Nephron (organoid): ENCODE results near the gene LIPC.

ENCODE experiments used
- H3K27ac Mint-ChIP-seq, 3 experiments: 2 replicates each; pipeline ENCODE4 v1.8.0; 2020; ENCODE audit warnings: mixed read lengths in 3 of 3, mild to moderate bottlenecking in 2 of 3, moderate library complexity in 1 of 3
- H3K27me3 Mint-ChIP-seq: 2 replicates; pipeline ENCODE4 v1.8.0; 2021; ENCODE audit warnings: low read depth, mild to moderate bottlenecking, moderate library complexity, mixed read lengths
- H3K36me3 Mint-ChIP-seq: 2 replicates; pipeline ENCODE4 v1.8.0; 2020; ENCODE audit warnings: low read depth, mixed read lengths
- H3K4me1 Mint-ChIP-seq: 2 replicates; pipeline ENCODE4 v1.8.0; 2020; ENCODE audit warnings: mixed read lengths
- H3K4me3 Mint-ChIP-seq, 3 experiments: 2 replicates each; pipeline ENCODE4 v1.8.0; 2020; ENCODE audit warnings: mild to moderate bottlenecking in 3 of 3, mixed read lengths in 3 of 3, moderate library complexity in 2 of 3
- H3K9me3 Mint-ChIP-seq: 2 replicates; pipeline ENCODE4 v1.8.0; 2020; ENCODE audit warnings: mixed read lengths
- TF ChIP-seq, protein P1 (sequence below), 3 experiments: fragments of 200-600 bp; sonication (generic); IDR thresholded peaks; one replicate each; pipeline ENCODE4 v1.5.0; 2021; ENCODE audit warnings: antibody characterized with exemption in 3 of 3; ENCODE audit not compliant: unreplicated experiment in 3 of 3

The LIPC gene

GRCh38 chr15:58535894-58536293, 104.1 kb downstream of the LIPC start:
- TF ChIP-seq, protein P1, sequence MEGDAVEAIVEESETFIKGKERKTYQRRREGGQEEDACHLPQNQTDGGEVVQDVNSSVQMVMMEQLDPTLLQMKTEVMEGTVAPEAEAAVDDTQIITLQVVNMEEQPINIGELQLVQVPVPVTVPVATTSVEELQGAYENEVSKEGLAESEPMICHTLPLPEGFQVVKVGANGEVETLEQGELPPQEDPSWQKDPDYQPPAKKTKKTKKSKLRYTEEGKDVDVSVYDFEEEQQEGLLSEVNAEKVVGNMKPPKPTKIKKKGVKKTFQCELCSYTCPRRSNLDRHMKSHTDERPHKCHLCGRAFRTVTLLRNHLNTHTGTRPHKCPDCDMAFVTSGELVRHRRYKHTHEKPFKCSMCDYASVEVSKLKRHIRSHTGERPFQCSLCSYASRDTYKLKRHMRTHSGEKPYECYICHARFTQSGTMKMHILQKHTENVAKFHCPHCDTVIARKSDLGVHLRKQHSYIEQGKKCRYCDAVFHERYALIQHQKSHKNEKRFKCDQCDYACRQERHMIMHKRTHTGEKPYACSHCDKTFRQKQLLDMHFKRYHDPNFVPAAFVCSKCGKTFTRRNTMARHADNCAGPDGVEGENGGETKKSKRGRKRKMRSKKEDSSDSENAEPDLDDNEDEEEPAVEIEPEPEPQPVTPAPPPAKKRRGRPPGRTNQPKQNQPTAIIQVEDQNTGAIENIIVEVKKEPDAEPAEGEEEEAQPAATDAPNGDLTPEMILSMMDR (IDR thresholded peaks at IDR 0.05; ENCODE audit: unreplicated experiment in 3 of 3) = no peak
- Mint-ChIP-seq H3K4me1 (peaks cover 24% of the 10 kb centered on the region), H3K36me3 (no peaks in the 10 kb centered on the region), H3K4me3 (no peak overlapping the region), H3K27ac (peak overlapping the region in 2 of 3 experiments; percentile 7 to 9), H3K27me3 (peaks cover 13% of the 10 kb centered on the region), H3K9me3 (no peaks in the 10 kb centered on the region)

DNA sequence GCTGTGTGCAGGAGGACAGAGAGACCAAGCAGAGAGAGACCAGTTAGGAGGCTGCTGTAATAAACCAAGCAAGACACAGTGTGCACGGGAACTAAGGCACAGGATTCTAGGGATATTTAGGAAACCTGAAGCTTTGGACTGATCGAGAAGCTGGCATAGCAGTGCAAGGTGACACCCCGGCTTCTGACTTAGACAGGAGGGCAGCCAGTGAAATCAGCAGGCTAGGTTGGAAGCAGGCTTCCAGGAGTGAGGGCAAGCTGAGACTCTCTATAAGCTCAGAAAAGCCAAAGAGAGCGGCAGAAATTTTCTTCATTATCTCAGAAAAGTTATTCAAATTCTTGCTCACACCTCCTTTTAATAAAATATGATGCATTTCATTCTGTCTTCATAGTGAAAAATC, 104.6 kb downstream of the LIPC start:
- H3K27me3 Mint-ChIP-seq = peaks cover 18% of the 10 kb centered on the region
- H3K36me3 Mint-ChIP-seq = no peaks in the 10 kb centered on the region
- H3K27ac Mint-ChIP-seq = peak overlapping the region in 1 of 3 experiments; percentile 7
- no peak overlapping the region for H3K4me3 Mint-ChIP-seq
- H3K9me3 Mint-ChIP-seq = no peaks in the 10 kb centered on the region
- H3K4me1 Mint-ChIP-seq = peaks cover 24% of the 10 kb centered on the region
- TF ChIP-seq, protein P1 (IDR thresholded peaks at IDR 0.05; ENCODE audit: unreplicated experiment in 3 of 3) = no peak

DNA sequence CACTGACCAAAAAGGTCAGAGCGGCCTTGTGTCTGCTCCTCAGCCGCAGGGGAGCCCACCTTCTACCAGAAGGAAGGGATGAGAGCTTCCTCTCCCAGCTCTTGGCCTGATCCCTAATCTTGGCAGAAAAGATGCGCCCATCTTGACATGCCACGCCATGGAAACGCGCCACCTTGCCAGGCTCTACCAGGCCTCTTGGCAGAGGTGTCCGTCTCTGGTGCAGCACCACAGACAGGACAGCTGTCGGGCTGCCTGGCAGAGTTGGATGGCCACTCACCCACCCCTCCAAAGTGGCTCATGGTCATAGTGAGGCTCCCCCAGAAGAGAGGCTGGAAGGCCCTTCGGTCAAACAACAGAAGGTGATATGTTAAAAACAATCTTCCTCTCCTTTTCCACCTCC, 105.2 kb downstream of the LIPC start:
- TF ChIP-seq, protein P1 (IDR thresholded peaks at IDR 0.05; ENCODE audit: unreplicated experiment in 3 of 3) = no peak
- no peaks in the 10 kb centered on the region for H3K9me3 Mint-ChIP-seq
- H3K27ac Mint-ChIP-seq = no peak overlapping the region
- peaks cover 24% of the 10 kb centered on the region for H3K4me1 Mint-ChIP-seq
- H3K36me3 Mint-ChIP-seq = no peaks in the 10 kb centered on the region
- peaks cover 20% of the 10 kb centered on the region for H3K27me3 Mint-ChIP-seq
- H3K4me3 Mint-ChIP-seq = no peak overlapping the region

- TF ChIP-seq, protein P1 (IDR thresholded peaks at IDR 0.05; ENCODE audit: unreplicated experiment in 3 of 3) = no peak
- H3K9me3 Mint-ChIP-seq = no peaks in the 10 kb centered on the region
- H3K4me3 Mint-ChIP-seq = no peak overlapping the region
- H3K36me3 Mint-ChIP-seq = no peaks in the 10 kb centered on the region
- peaks cover 23% of the 10 kb centered on the region for H3K27me3 Mint-ChIP-seq
- H3K4me1 Mint-ChIP-seq = peaks cover 24% of the 10 kb centered on the region
- H3K27ac Mint-ChIP-seq = no peak overlapping the region
Observed at GRCh38 chr15:58538225-58538727, 106.5 kb downstream of the LIPC start.

DNA sequence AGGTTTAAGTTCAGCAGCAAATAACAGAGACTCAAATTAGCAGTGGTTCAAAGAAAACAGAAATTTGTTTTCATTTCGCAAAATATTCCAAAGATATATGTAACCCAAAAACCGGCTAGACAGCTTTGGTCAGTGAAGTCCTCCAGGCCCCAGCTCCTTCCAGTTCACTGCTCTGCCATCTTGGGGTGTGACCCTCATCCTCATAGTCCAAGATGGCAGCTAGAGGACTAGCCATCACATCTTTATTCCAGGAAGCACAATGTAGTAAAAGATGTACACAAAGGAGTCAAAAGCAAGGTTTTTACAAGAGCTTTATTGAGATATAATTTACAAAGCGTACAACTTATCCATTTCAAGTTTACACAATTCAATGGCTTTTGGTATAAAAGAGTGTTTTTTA, 107.1 kb downstream of the LIPC start:
- TF ChIP-seq, protein P1 (IDR thresholded peaks at IDR 0.05; ENCODE audit: unreplicated experiment in 3 of 3) = no peak
- Mint-ChIP-seq H3K4me3 (no peak overlapping the region), H3K9me3 (no peaks in the 10 kb centered on the region), H3K4me1 (peaks cover 24% of the 10 kb centered on the region), H3K36me3 (no peaks in the 10 kb centered on the region), H3K27ac (no peak overlapping the region), H3K27me3 (peaks cover 23% of the 10 kb centered on the region)

- H3K4me3 Mint-ChIP-seq = no peak overlapping the region
- H3K36me3 Mint-ChIP-seq = no peaks in the 10 kb centered on the region
- peak overlapping the region in 1 of 3 experiments; percentile 4 for H3K27ac Mint-ChIP-seq
- peaks cover 23% of the 10 kb centered on the region for H3K27me3 Mint-ChIP-seq
- TF ChIP-seq, protein P1 (IDR thresholded peaks at IDR 0.05; ENCODE audit: unreplicated experiment in 3 of 3) = no peak
- no peaks in the 10 kb centered on the region for H3K9me3 Mint-ChIP-seq
- H3K4me1 Mint-ChIP-seq = peaks cover 24% of the 10 kb centered on the region
Observed at GRCh38 chr15:58539548-58539947, 107.8 kb downstream of the LIPC start.
